K562 (cell line): ENCODE data around the gene YEATS2. TPM values are rescaled to one million over a fixed set of nuclear protein-coding genes. Genes with fewer than 3 reads are reported as not detected.

Experiments
- ATAC-seq: fragments of 200-7000 bp; cut with Tn5 transposase; 3 replicates; pipeline ENCODE4 v1.9.1; 2020; ENCODE audit warnings: moderate library complexity
- BruUV-seq: library from RNA; stranded (reverse); fragments of 400-500 nt; replicated peaks from 2 replicates; lab custom pipeline; 2021; lab: Mats Ljungman, UMichigan
- CTCF ChIA-PET: fragments of 300-600 bp; formaldehyde crosslinking; extraction: SDS; loops from one replicate; lab custom pipeline; 2021; ENCODE audit warnings: low intra/inter-chr PET ratio; lab: Yijun Ruan, JAX
- POLR2A ChIA-PET: fragments of 300-600, 350-650 bp; sonication (Branson Sonifier 250); formaldehyde crosslinking; extraction: SDS; loops from one replicate; lab custom pipeline; 2021; ENCODE audit warnings: antibody characterized with exemption, inconsistent platforms; lab: Yijun Ruan, JAX
- DNase-seq, 4 experiments: peaks; one replicate each; pipeline versions ENCODE4 v3.0.0 to v3.0.0-alpha.2; 2011 to 2018; ENCODE audit warnings: low spot score in 3 of 4, mixed read lengths in 3 of 4; ENCODE audit errors: extremely low read depth in 1 of 4
- FAIRE-seq: peaks from 2 replicates; lab custom pipeline; 2011; peaks lifted over from hg19 to GRCh38; lab: Jason Lieb, UNC
- H2AFZ ChIP-seq: 2 replicates; pipeline ENCODE4 v1.6.0; 2011; ENCODE audit warnings: low read depth, low read length, control low read depth, inconsistent platforms
- H3K27ac ChIP-seq: fragments of 200-600 bp; 3 replicates; pipeline ENCODE4 v1.8.0; 2011; ENCODE audit warnings: low read depth, mild to moderate bottlenecking, control low read depth, inconsistent platforms, low read length, moderate library complexity, mixed read lengths; ENCODE audit errors: extremely low read depth
- H3K27me3 ChIP-seq, 2 experiments: fragments of 300-600 bp in 1 of 2; 2 replicates in 1 of 2; 3 replicates in 1 of 2; pipeline versions ENCODE4 v1.6.0 to v1.8.0; 2011; ENCODE audit warnings: inconsistent platforms in 2 of 2, low read length in 2 of 2, mild to moderate bottlenecking in 1 of 2, mixed read lengths in 1 of 2, moderate library complexity in 1 of 2; ENCODE audit not compliant: control insufficient read depth in 2 of 2, insufficient read depth in 2 of 2
- H3K36me3 ChIP-seq: fragments of 300-600 bp; 3 replicates; pipeline ENCODE4 v1.8.0; 2011; ENCODE audit warnings: mild to moderate bottlenecking, low read length, inconsistent platforms; ENCODE audit not compliant: control insufficient read depth, insufficient read depth
- H3K4me1 ChIP-seq, 2 experiments: fragments of 200-600 bp in 1 of 2; replicated peaks in 1 of 2; 2 replicates in 1 of 2; 3 replicates in 1 of 2; pipeline versions ENCODE4 v1.5.1 to v1.8.0; 2011; ENCODE audit warnings: inconsistent platforms in 2 of 2, low read length in 2 of 2, mild to moderate bottlenecking in 1 of 2, mixed read lengths in 1 of 2, moderate library complexity in 1 of 2; ENCODE audit not compliant: control insufficient read depth in 2 of 2, insufficient read depth in 2 of 2
- H3K4me2 ChIP-seq: 2 replicates; pipeline ENCODE4 v1.6.1; 2011; ENCODE audit warnings: low read length, control low read depth, inconsistent platforms, mixed read lengths; ENCODE audit not compliant: insufficient read depth
- H3K4me3 ChIP-seq: fragments of 200-600 bp; sonication (generic), shearing (Covaris generic); 2 replicates; pipeline ENCODE4 v1.5.1; 2016; ENCODE audit warnings: control low read depth, inconsistent platforms
- H3K79me2 ChIP-seq: fragments of 200-600 bp; 3 replicates; pipeline ENCODE4 v1.8.0; 2011; ENCODE audit warnings: low read length, inconsistent platforms; ENCODE audit not compliant: control insufficient read depth, insufficient read depth
- H3K9ac ChIP-seq, 2 experiments: 2 replicates each; pipeline versions ENCODE4 v1.6.0 to v1.6.1; 2011; ENCODE audit warnings: low read depth in 2 of 2, low read length in 2 of 2, control low read depth in 1 of 2, inconsistent platforms in 1 of 2, mild to moderate bottlenecking in 1 of 2, mixed read lengths in 1 of 2; ENCODE audit not compliant: insufficient read depth in 1 of 2
- H3K9me1 ChIP-seq: one replicate; pipeline ENCODE4 v1.6.0; 2011; ENCODE audit warnings: inconsistent platforms, mild to moderate bottlenecking, low read length, moderate library complexity; ENCODE audit not compliant: control insufficient read depth, insufficient read depth
- H3K9me3 ChIP-seq: replicated peaks from 2 replicates; pipeline ENCODE4 v1.5.1; 2011; ENCODE audit warnings: low read depth, low read length, inconsistent platforms; ENCODE audit not compliant: control insufficient read depth, insufficient read depth
- H4K20me1 ChIP-seq: replicated peaks from 2 replicates; pipeline ENCODE4 v1.6.1; 2011; ENCODE audit warnings: low read length, inconsistent platforms, mixed read lengths; ENCODE audit not compliant: control insufficient read depth, insufficient read depth
- HDAC2 ChIP-seq: fragments of 450-650 bp; IDR thresholded peaks from 2 replicates; pipeline ENCODE4 v1.6.1; 2016; ENCODE audit warnings: mild to moderate bottlenecking
- JUND ChIP-seq, 2 experiments: IDR thresholded peaks; 2 replicates in 1 of 2; 3 replicates in 1 of 2; pipeline ENCODE4 v1.6.1; 2011; ENCODE audit warnings: borderline replicate concordance in 2 of 2, low read depth in 2 of 2, low read length in 2 of 2, improper control_type of control experiment in 1 of 2, missing biosample characterization in 1 of 2, missing genetic modification characterization in 1 of 2, missing genetic modification reagents in 1 of 2
- KDM5B ChIP-seq: fragments of 200-600 bp; sonication (generic); IDR thresholded peaks from 2 replicates; pipeline ENCODE4 v1.6.1; 2012; ENCODE audit warnings: low read depth, mild to moderate bottlenecking, moderate library complexity, low read length, control low read depth, inconsistent platforms; ENCODE audit not compliant: insufficient replicate concordance
- SAFB2 ChIP-seq: fragments of 200-400 bp; formaldehyde crosslinking; IDR thresholded peaks from 2 replicates; pipeline ENCODE4 v1.6.1; 2018; ENCODE audit warnings: borderline replicate concordance, low read length, low read depth, moderate library complexity; ENCODE audit not compliant: severe bottlenecking
- SAP30 ChIP-seq: fragments of 200-600 bp; sonication (generic); IDR thresholded peaks from 2 replicates; pipeline ENCODE4 v1.6.1; 2012; ENCODE audit warnings: borderline replicate concordance, low read depth, mild to moderate bottlenecking, moderate library complexity, low read length, control low read depth, inconsistent platforms; ENCODE audit not compliant: insufficient read depth, poor library complexity, severe bottlenecking
- SMARCE1 ChIP-seq: fragments of 450-650 bp; IDR thresholded peaks from 2 replicates; pipeline ENCODE4 v1.7.1; 2016; ENCODE audit warnings: mild to moderate bottlenecking
- TFAM ChIP-seq: fragments of 250-450 bp; sonication (Bioruptor Pico); conservative IDR thresholded peaks from 2 replicates; pipeline ENCODE4 v1.5.0; 2021; ENCODE audit warnings: mild to moderate bottlenecking, moderate library complexity
- ZBTB7A ChIP-seq: IDR thresholded peaks from 2 replicates; pipeline ENCODE4 v1.6.1; 2011; ENCODE audit warnings: low read depth, mild to moderate bottlenecking, low read length, moderate library complexity, borderline replicate concordance; ENCODE audit not compliant: control insufficient read depth
- ZNF224 ChIP-seq: sonication (generic); formaldehyde crosslinking; IDR thresholded peaks from 2 replicates; pipeline ENCODE4 v1.8.0; 2022; ENCODE audit warnings: mild to moderate bottlenecking, missing genetic modification reagents
- ZNF316 ChIP-seq: fragments of 450-650 bp; IDR thresholded peaks from 2 replicates; pipeline ENCODE4 v1.6.1; 2016
- WGBS: fragments of 100-300 bp; shearing (Covaris generic); methylation state at CpG from one replicate; pipeline ENCODE4 v1.1.6; 2016; ENCODE audit warnings: low coverage, mixed read lengths; ENCODE audit not compliant: insufficient coverage; ENCODE audit errors: missing lambda C conversion rate; 5-methylcytosine and 5-hydroxymethylcytosine counted together
- in situ Hi-C: fragments of 300-500 bp; cut with MboI; formaldehyde crosslinking; loops from 4 replicates; pipeline ENCODE4 v1.15.0; 2018; ENCODE audit warnings: inconsistent platforms, mixed read lengths
- intact Hi-C: fragments of 100-400 bp; cut with micrococcal nuclease; formaldehyde crosslinking; loops from 2 replicates; pipeline ENCODE4 v1.14.2; 2022
- polyA plus RNA-seq, 8 experiments: library from polyadenylated mRNA; depleted of rRNA in 4 of 8; stranded (reverse) in 5 of 8; unstranded in 3 of 8; fragments of >200 nt; fragmentation: Nextera tagmentation in 2 of 8; fragmentation: Illumina TruSeq in 1 of 8; extraction: Ambion mirVana in 2 of 8; extraction: Trizol in 1 of 8; gene quantifications; 2 replicates each; pipeline versions ENCODE4 v1.2.1 to v1.2.3, GENCODE V29; 2011 to 2014; ENCODE audit warnings: inconsistent platforms in 1 of 8, missing spikeins in 1 of 8
- total RNA-seq, 7 experiments: library from RNA; depleted of rRNA in 6 of 7; stranded (reverse); fragments of >200 nt in 6 of 7; fragmentation: Illumina TruSeq in 2 of 7; extraction: Trizol in 2 of 7; gene quantifications; 2 replicates each; pipeline versions ENCODE4 v1.2.1 to v1.2.3, GENCODE V29; 2011 to 2021; ENCODE audit warnings: low replicate concordance in 1 of 7
- TF ChIP-seq, protein P1 (sequence below), 2 experiments: fragments of 450-650 bp; conservative IDR thresholded peaks; 2 replicates each; pipeline ENCODE4 v1.6.1; 2017; ENCODE audit warnings: mild to moderate bottlenecking in 2 of 2, moderate library complexity in 2 of 2
- TF ChIP-seq, protein P2 (sequence below): sonication (generic); formaldehyde crosslinking; IDR thresholded peaks from 2 replicates; pipeline ENCODE4 v1.8.1; 2023; ENCODE audit warnings: missing genetic modification reagents, mild to moderate bottlenecking, borderline replicate concordance
- TF ChIP-seq, protein P3 (sequence below): sonication (generic); formaldehyde crosslinking; IDR thresholded peaks from 2 replicates; pipeline ENCODE4 v1.8.0; 2023; ENCODE audit warnings: mild to moderate bottlenecking, missing genetic modification reagents

YEATS2 gene
- total and polyA plus RNA-seq, 9 of the 15 experiments (the other 6 are each of a cell fraction or from before 2014, with no cell fraction given), result 1.8 to 35.2 (median 19.0) TPM

DNA sequence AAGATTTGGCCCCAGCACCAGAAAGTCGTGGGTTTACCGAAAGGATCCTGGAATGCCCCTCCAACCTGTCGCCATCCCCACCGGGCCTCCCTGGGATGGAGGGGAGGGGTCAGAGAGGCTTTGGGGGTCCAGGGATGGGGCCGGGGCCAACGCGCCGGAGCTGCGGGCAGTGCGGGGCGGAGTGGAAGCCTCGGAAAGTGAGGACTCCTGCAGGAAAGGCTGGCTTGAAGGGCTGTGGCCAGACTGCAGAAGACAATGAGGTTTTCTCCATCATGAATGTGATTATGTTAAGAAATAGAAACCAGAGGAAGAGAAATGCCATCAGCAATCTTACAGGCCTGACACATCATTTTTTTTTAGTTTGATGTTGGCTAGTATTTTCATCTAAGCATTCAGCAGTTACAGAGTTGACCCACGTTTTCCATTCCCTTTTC is 738 bp downstream of the YEATS2 start:
- ChIA-PET POLR2A (interaction anchor here (0.5 to 0.7 kb wide), 2 partner anchors 61 to 99 kb away, joined by 3 read pairs; no protein-coding TSS in a partner anchor), CTCF (no interaction called here)
- Histone ChIP-seq H3K27ac (peak overlapping the region; percentile 87), H3K4me3 (peak overlapping the region; percentile 99), H3K27me3 (no peaks in the 10 kb centered on the region), H3K36me3 (peaks cover 8% of the 10 kb centered on the region; the same call in 2 of the 3 replicates), H3K4me2 (peak overlapping the region; percentile 92), H2AFZ (peak overlapping the region; percentile 84), H4K20me1 (peaks cover 5% of the 10 kb centered on the region), H3K4me1 (peaks cover 5 to 17% of the 10 kb centered on the region in 2 experiments; a peak in 3 of 5 replicates), H3K9me3 (no peaks in the 10 kb centered on the region), H3K9me1 (no peaks in the 10 kb centered on the region), H3K79me2 (peaks cover 56% of the 10 kb centered on the region), H3K9ac (peak overlapping the region; percentile 85 to 96)
- WGBS, result 0% methylated on average over 12 of the region's 13 CpGs
- ATAC-seq (peak; percentile 65), FAIRE-seq (peak; percentile 6), DNase-seq (peak; percentile 35 to 51 (median 47))
- in situ Hi-C loops, result no loop called here
- no TSS peak for BruUV-seq
- intact Hi-C loops, result no loop called here
- TF ChIP-seq, protein P1, sequence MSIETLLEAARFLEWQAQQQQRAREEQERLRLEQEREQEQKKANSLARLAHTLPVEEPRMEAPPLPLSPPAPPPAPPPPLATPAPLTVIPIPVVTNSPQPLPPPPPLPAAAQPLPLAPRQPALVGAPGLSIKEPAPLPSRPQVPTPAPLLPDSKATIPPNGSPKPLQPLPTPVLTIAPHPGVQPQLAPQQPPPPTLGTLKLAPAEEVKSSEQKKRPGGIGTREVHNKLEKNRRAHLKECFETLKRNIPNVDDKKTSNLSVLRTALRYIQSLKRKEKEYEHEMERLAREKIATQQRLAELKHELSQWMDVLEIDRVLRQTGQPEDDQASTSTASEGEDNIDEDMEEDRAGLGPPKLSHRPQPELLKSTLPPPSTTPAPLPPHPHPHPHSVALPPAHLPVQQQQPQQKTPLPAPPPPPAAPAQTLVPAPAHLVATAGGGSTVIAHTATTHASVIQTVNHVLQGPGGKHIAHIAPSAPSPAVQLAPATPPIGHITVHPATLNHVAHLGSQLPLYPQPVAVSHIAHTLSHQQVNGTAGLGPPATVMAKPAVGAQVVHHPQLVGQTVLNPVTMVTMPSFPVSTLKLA (conservative IDR thresholded peaks at IDR 0.05), result no peak
- TF ChIP-seq TFAM (CRISPR knock-in tag) (no peak), SAFB2 (no peak), ZNF316 (peak; percentile 59), KDM5B (peak; percentile 4), JUND (IDR thresholded peaks at IDR 0.05; ENCODE audit: borderline replicate concordance, low read depth, low read length) (no peak), JUND (tag; IDR thresholded peaks at IDR 0.05; ENCODE audit: borderline replicate concordance, low read depth, low read length) (no peak), ZBTB7A (peak; percentile 63; the same call in 1 of the 2 replicates), SAP30 (peak; percentile 0), ZNF224 (no peak), SMARCE1 (0 out of 2 replicates have a peak, but pooled peaks have one; percentile 14), HDAC2 (0 out of 2 replicates have a peak, but pooled peaks have one; percentile 48)
- TF ChIP-seq, protein P2, sequence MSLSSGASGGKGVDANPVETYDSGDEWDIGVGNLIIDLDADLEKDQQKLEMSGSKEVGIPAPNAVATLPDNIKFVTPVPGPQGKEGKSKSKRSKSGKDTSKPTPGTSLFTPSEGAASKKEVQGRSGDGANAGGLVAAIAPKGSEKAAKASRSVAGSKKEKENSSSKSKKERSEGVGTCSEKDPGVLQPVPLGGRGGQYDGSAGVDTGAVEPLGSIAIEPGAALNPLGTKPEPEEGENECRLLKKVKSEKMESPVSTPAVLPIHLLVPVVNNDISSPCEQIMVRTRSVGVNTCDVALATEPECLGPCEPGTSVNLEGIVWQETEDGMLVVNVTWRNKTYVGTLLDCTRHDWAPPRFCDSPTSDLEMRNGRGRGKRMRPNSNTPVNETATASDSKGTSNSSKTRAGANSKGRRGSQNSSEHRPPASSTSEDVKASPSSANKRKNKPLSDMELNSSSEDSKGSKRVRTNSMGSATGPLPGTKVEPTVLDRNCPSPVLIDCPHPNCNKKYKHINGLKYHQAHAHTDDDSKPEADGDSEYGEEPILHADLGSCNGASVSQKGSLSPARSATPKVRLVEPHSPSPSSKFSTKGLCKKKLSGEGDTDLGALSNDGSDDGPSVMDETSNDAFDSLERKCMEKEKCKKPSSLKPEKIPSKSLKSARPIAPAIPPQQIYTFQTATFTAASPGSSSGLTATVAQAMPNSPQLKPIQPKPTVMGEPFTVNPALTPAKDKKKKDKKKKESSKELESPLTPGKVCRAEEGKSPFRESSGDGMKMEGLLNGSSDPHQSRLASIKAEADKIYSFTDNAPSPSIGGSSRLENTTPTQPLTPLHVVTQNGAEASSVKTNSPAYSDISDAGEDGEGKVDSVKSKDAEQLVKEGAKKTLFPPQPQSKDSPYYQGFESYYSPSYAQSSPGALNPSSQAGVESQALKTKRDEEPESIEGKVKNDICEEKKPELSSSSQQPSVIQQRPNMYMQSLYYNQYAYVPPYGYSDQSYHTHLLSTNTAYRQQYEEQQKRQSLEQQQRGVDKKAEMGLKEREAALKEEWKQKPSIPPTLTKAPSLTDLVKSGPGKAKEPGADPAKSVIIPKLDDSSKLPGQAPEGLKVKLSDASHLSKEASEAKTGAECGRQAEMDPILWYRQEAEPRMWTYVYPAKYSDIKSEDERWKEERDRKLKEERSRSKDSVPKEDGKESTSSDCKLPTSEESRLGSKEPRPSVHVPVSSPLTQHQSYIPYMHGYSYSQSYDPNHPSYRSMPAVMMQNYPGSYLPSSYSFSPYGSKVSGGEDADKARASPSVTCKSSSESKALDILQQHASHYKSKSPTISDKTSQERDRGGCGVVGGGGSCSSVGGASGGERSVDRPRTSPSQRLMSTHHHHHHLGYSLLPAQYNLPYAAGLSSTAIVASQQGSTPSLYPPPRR (CRISPR knock-in tag), result no peak
- TF ChIP-seq, protein P3, sequence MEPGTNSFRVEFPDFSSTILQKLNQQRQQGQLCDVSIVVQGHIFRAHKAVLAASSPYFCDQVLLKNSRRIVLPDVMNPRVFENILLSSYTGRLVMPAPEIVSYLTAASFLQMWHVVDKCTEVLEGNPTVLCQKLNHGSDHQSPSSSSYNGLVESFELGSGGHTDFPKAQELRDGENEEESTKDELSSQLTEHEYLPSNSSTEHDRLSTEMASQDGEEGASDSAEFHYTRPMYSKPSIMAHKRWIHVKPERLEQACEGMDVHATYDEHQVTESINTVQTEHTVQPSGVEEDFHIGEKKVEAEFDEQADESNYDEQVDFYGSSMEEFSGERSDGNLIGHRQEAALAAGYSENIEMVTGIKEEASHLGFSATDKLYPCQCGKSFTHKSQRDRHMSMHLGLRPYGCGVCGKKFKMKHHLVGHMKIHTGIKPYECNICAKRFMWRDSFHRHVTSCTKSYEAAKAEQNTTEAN (CRISPR knock-in tag), result no peak
